Smooth muscle cell of the brain vasculature (primary cell): ENCODE data around the gene SGK2.

ENCODE experiments used
- DNase-seq: peaks from one replicate; pipeline ENCODE4 v3.0.0-alpha.2; 2012; ENCODE audit warnings: low read depth, low spot score

SGK2 gene

GRCh38 chr20:43536041-43536816, 22.6 kb upstream of the SGK2 start:
- DNase-seq, result no peak

GRCh38 chr20:43536817-43537440, 21.9 kb upstream of the SGK2 start:
- no peak for DNase-seq

GRCh38 chr20:43537921-43538877, 20.6 kb upstream of the SGK2 start:
- no peak for DNase-seq

- no peak for DNase-seq
Measured at GRCh38 chr20:43538878-43539700, 19.7 kb upstream of the SGK2 start.

- no peak for DNase-seq
Measured at GRCh38 chr20:43539975-43540672, 18.7 kb upstream of the SGK2 start.

GRCh38 chr20:43540673-43541060, 18.2 kb upstream of the SGK2 start:
- no peak for DNase-seq

GRCh38 chr20:43541214-43541613, 17.6 kb upstream of the SGK2 start:
- DNase-seq, result no peak

GRCh38 chr20:43542161-43542560, 16.7 kb upstream of the SGK2 start:
- no peak for DNase-seq

- DNase-seq, result no peak
Measured at GRCh38 chr20:43542674-43543073, 16.2 kb upstream of the SGK2 start.

GRCh38 chr20:43543138-43543537, 15.7 kb upstream of the SGK2 start:
- DNase-seq, result no peak

- DNase-seq, result no peak
Measured at GRCh38 chr20:43544501-43544900, 14.3 kb upstream of the SGK2 start.

GRCh38 chr20:43545837-43546578, 12.8 kb upstream of the SGK2 start:
- no peak for DNase-seq

- no peak for DNase-seq
Measured at GRCh38 chr20:43548273-43548880, 10.4 kb upstream of the SGK2 start.

GRCh38 chr20:43549416-43550065, 9.3 kb upstream of the SGK2 start:
- DNase-seq, result no peak

- no peak for DNase-seq
Measured at GRCh38 chr20:43550456-43550855, 8.4 kb upstream of the SGK2 start.

GRCh38 chr20:43554369-43554768, 4.5 kb upstream of the SGK2 start:
- DNase-seq, result no peak

- no peak for DNase-seq
Measured at GRCh38 chr20:43559147-43559987, 540 bp downstream of the SGK2 start.

- no peak for DNase-seq
Measured at GRCh38 chr20:43560974-43561373, 2.1 kb downstream of the SGK2 start.
